Measurements from ENCODE around the gene LBHD1.
"Not testable (repeated sequence)": the region's sequence is repeated elsewhere in the genome, so short reads cannot be mapped to it uniquely, and the experiment has no call there.

Gene LBHD1

DNA sequence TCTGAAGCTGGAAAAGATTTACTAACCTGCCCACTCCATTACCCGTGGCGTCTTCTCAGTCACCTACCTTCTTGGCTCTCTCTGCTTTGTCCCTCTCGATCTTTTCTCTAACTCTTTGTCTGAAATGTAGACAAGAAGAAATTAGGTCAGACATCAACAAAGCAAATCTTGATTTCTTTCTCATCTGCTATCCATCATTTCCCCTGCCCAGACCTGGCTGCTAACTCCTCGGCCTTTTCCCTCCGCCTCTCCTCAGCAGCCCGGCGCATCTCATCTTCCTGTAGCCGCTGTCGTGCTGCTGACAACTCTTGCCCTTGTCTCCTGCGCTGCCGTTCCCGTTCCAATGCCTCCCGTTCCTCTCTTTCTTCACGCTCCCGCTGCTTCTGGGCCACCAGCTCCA is 5.6 kb upstream of the LBHD1 start:
- TF ChIP-seq, protein P1, sequence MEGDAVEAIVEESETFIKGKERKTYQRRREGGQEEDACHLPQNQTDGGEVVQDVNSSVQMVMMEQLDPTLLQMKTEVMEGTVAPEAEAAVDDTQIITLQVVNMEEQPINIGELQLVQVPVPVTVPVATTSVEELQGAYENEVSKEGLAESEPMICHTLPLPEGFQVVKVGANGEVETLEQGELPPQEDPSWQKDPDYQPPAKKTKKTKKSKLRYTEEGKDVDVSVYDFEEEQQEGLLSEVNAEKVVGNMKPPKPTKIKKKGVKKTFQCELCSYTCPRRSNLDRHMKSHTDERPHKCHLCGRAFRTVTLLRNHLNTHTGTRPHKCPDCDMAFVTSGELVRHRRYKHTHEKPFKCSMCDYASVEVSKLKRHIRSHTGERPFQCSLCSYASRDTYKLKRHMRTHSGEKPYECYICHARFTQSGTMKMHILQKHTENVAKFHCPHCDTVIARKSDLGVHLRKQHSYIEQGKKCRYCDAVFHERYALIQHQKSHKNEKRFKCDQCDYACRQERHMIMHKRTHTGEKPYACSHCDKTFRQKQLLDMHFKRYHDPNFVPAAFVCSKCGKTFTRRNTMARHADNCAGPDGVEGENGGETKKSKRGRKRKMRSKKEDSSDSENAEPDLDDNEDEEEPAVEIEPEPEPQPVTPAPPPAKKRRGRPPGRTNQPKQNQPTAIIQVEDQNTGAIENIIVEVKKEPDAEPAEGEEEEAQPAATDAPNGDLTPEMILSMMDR (IDR thresholded peaks at IDR 0.05; ENCODE audit: insufficient read depth, low read length, missing control alignments): no peak
- POLR2A ChIA-PET: interaction anchor here (0.9 to 4.7 kb wide), 2 partner anchors 11 to 12 kb away, joined by 3 to 44 read pairs; partner anchors contain the start of genes C11orf98 and CSKMT
- DNase-seq (ENCODE audit: low read depth, low spot score): no peak
- peak overlapping the region; percentile 95 for H3K4me3 ChIP-seq (ENCODE audit: low read depth, low read length)
- CTCF ChIA-PET: interaction anchor here (1.5 to 1.8 kb wide), 2 partner anchors 10 kb away, joined by 4 to 8 read pairs; no protein-coding TSS in a partner anchor

DNA sequence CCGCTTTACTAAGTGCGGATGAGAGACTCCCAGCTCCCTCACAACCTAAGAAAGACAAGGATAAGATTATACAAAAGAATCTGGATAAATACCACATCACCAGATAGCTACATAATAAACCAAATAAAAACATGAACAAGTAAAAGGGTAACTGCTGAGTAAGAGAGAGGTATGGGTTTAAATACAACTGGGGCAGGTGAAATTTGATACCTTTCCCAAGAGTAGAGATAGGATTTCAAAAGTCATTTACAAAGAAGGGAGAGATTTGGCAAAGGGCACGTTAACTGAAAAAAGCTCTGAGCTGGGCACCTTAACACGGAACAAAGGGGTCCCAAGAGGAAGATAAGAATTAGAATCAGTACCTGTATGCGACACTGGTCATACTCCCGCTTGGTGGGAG is 5.1 kb upstream of the LBHD1 start:
- no peak overlapping the region for H3K4me3 ChIP-seq (ENCODE audit: low read depth, low read length)
- TF ChIP-seq, protein P1 (IDR thresholded peaks at IDR 0.05; ENCODE audit: insufficient read depth, low read length, missing control alignments): no peak
- POLR2A ChIA-PET: interaction anchor here (0.9 to 4.7 kb wide), 3 partner anchors 10 to 103 kb away, joined by 3 to 44 read pairs (median 3); partner anchors contain the start of genes C11orf98, CSKMT and EEF1G
- no peak for DNase-seq (ENCODE audit: low read depth, low spot score)
- CTCF ChIA-PET: interaction anchor here (1.5 to 4.6 kb wide), 3 partner anchors 9 to 16 kb away, joined by 4 to 31 read pairs (median 8); no protein-coding TSS in a partner anchor

DNA sequence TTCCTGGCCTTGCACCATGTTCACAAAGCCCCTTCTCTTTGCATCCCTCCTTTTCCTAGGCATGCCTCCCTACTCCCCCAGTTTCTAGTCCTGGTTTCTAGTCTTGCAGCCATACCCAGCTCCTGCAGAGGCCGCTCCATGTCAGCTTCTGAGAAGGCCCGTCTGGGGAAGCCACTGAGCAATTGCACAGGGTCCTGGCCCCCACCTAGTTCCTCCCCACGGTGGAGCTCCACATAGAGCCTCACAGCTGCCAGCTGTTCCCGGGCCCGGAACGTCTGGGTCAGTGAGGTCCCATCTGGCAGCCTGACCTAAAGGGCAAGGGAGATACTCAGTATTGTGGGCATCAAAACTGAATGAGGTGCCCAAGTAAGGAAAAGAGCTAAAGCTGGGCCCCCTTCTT is 4.6 kb upstream of the LBHD1 start:
- ChIA-PET CTCF (interaction anchor here (1.5 to 4.6 kb wide), 3 partner anchors 9 to 17 kb away, joined by 4 to 31 read pairs (median 8); no protein-coding TSS in a partner anchor), POLR2A (interaction anchor here (0.9 to 4.7 kb wide), 3 partner anchors 10 to 103 kb away, joined by 3 to 44 read pairs (median 3); partner anchors contain the start of genes C11orf98, CSKMT and EEF1G)
- no peak overlapping the region for H3K4me3 ChIP-seq (ENCODE audit: low read depth, low read length)
- TF ChIP-seq, protein P1 (IDR thresholded peaks at IDR 0.05; ENCODE audit: insufficient read depth, low read length, missing control alignments): no peak
- no peak for DNase-seq (ENCODE audit: low read depth, low spot score)

DNA sequence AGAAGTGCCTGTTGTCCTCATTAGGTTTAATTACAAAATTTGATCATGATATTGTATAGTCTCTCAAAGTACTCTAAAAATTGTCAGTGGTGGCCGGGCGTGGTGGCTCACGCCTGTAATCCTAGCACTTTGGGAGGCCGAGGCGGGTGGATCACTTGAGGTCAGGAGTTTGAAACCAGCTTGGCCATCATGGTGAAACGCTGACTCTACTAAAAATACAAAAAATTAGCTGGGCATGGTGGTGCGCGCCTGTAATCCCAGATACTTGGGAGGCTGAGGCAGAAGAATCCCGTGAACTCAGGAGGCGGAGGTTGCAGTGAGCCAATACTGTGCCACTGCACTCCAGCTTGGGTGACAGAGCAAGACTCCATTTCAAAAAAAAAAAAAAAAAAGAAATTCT is 3.3 kb upstream of the LBHD1 start:
- DNase-seq (ENCODE audit: low read depth, low spot score); H3K4me3 ChIP-seq (ENCODE audit: low read depth, low read length): not testable (repeated sequence)
- POLR2A ChIA-PET: interaction anchor here (0.6 to 4.7 kb wide), 2 partner anchors 10 to 94 kb away, joined by 3 to 44 read pairs; partner anchors contain the start of genes C11orf98 and CSKMT
- CTCF ChIA-PET: interaction anchor here (0.7 to 4.6 kb wide), 3 partner anchors 14 to 114 kb away, joined by 3 to 31 read pairs (median 3); partner anchors contain the start of gene LRRN4CL

DNA sequence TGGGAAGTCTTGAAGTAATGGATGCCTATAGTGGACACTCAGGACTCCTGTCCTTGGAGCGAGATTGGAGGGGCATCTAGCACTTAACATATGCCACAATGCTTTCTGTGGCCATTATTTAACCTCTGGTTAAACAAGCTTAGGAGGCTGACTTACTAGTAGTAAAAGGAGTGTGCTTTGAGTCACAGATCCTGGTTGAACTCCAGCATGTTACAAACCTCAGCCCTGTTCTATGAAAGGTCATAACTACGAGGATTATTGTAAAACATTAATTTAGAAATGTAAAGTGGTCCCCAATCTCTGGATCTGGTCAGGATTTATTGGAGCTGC is 1.1 kb upstream of the LBHD1 start:
- CTCF ChIA-PET: interaction anchor here (4.6 kb wide), 1 partner anchor 20 kb away, joined by 31 read pairs; no protein-coding TSS in a partner anchor
- no peak for DNase-seq (ENCODE audit: low read depth, low spot score)
- TF ChIP-seq, protein P1 (IDR thresholded peaks at IDR 0.05; ENCODE audit: insufficient read depth, low read length, missing control alignments): no peak
- no peak overlapping the region for H3K4me3 ChIP-seq (ENCODE audit: low read depth, low read length)
- POLR2A ChIA-PET: interaction anchor here (0.8 to 4.7 kb wide), 2 partner anchors 8 to 54 kb away, joined by 4 to 44 read pairs; partner anchors contain the start of genes C11orf98, CSKMT and HNRNPUL2

DNA sequence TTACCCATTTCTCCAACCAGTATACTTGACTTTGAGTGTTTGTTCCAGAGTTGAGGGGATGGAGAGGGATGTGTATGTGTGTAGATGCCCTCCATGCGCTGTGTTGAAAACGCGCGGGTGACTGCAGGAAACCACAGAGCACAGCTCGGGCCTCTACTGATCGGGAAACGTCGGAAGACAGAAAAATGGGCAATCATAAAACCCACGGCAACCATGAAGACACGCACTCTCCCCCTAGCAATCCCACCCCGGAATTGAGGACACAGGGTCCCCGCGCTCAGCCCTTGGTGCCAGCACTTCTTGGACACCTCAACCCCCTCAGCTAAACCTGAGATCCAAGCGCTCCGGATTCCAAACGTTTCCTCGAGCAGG is 845 bp downstream of the LBHD1 start:
- TF ChIP-seq, protein P1 (IDR thresholded peaks at IDR 0.05; ENCODE audit: insufficient read depth, low read length, missing control alignments): no peak
- CTCF ChIA-PET: interaction anchor here (1.2 to 4.2 kb wide), 5 partner anchors 10 to 96 kb away, joined by 3 to 30 read pairs (median 8); partner anchors contain the start of gene LRRN4CL
- peak overlapping the region; percentile 76 for H3K4me3 ChIP-seq (ENCODE audit: low read depth, low read length)
- no peak for DNase-seq (ENCODE audit: low read depth, low spot score)
- POLR2A ChIA-PET: interaction anchor here (0.6 to 2.1 kb wide), 10 partner anchors 10 to 213 kb away, joined by 3 to 15 read pairs (median 5); partner anchors contain the start of genes B3GAT3, EEF1G, INTS5 and LRRN4CL
